Activated T-cell treated with anti-CD3 and anti-CD28 coated beads for 1 hour (primary cell): ENCODE data around the gene TPPP.

Experiments
- DNase-seq: peaks from one replicate; pipeline ENCODE4 v3.0.0-alpha.2; 2020; ENCODE audit warnings: low read depth

Gene TPPP

GRCh38 chr5:677131-678101 lies 15.7 kb downstream of the TPPP start:
- DNase-seq = no peak

GRCh38 chr5:676699-677076 lies 16.5 kb downstream of the TPPP start:
- no peak for DNase-seq

GRCh38 chr5:675871-676698 lies 17.1 kb downstream of the TPPP start:
- DNase-seq = no peak

DNA sequence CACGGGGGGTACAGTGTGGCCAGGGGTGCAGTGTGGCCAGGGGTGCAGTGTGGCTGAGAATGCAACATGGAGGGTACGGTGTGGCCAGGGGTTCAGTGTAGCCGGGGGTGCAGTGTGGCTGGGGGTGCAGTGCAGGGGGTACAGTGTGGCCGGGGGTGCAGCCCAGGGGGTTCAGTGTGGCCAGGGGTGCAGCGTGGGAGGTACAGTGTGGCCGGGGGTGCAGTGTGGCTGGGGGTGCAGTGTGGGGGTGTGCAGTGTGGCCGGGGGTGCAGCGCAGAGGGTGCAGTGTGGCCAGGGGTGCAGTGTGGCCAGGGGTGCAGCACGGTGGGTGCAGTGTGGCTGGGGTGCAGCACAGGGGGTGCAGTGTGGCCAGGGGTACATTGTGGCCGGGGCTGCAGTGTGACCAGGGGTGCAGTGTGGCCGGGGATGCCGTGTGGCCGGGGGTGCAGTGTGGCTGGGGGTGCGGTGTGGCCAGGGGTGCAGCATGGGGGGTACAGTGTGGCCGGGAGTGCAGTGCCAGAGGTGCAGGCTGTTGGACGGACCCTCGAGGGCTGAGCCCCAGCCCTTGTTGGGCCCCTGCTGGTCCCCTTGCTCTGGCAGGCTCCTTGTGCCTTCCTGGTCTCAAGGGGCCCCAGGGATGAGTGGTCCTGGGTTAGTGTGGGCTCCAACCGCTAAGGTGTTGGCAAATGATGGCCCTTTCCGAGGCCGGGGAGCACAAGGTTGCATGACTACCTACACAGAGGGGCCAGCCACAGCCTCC lies 17.9 kb downstream of the TPPP start:
- DNase-seq = no peak

- DNase-seq = no peak
Measured at GRCh38 chr5:674630-675011, 18.5 kb downstream of the TPPP start.

- no peak for DNase-seq
Measured at GRCh38 chr5:673831-674629, 19.1 kb downstream of the TPPP start.

GRCh38 chr5:673161-673830 lies 19.9 kb downstream of the TPPP start:
- no peak for DNase-seq

DNA sequence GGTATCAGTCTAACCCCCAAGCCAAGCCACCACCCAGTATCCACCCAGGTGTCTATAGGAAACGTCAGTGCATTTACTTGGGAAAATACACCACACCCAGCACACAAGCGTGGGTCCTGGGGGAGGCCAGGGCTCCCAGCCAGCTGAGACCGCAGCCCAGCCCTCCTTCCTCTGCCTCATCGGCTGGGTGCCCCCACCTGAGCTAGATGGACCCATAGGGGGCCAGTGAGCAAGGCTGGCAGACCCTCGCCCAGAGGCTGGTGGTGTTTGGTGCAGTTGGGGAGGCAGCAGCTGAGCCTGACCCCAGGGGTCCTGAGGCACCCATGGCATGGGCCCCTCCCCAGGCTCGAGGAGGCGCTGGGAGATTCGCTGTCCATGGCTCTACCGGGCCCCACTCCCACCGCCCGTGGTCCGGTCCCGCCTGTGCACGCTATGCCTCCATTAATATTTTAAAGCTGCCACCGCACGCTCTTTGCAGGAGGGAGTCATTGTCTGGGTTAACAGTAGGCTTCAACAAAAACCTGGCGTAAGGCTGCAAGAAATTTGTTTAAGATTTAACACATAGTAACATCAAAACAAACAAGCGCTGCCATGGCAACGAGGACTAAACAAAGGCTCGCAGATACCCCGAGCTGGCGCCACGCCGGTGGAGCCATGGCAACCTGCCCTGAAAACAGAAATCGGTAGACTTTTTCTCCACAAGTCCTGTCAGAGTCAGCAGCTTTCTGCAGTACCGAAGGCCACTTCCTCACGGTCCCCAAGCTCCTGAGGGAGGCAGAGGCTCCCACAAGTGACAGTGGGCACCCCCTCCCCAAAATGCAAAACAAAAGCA lies 20.6 kb downstream of the TPPP start:
- peak; percentile 64 for DNase-seq

DNA sequence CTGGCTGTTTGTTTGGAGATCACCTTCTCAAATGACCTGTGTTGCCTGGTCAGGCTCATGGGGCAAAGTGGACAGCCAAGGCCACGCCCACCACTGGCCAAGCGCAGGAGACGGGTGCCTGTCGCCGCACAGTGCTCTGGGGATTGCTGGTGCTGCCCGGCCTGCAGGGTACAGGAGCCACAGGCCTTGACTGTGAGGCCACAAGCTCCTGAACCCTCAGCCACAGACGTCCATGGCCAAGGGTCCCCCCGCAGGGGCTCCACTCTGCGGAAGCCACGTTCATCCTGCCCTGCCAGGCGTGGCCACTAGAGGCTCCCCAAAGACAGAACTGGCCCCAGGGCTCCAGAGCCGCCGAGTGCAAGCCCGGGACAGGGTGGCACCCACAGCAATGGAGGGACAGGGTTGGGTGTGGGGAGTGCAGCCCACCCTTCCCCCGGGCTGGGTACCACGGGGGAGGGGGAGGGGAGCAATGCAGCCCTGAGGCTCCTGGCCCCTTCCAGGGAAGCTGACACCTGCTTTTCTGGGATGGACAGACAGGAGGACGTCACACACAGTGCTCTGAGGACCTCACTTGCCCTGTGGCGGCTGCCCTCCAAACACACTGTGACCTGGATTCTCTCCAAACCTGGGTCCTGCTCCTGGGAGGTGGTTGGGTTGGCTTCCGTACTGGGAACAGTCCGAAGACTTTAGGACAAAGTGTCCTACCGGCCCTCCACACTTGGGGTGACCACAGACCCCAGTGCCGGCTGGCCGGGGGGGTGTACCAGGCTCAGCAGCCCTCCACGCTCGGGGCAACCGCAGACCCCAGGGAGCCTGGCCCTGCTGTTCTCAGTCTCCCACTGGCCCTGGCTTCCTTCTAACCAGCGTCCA lies 21.5 kb downstream of the TPPP start:
- DNase-seq = peak; percentile 66

DNA sequence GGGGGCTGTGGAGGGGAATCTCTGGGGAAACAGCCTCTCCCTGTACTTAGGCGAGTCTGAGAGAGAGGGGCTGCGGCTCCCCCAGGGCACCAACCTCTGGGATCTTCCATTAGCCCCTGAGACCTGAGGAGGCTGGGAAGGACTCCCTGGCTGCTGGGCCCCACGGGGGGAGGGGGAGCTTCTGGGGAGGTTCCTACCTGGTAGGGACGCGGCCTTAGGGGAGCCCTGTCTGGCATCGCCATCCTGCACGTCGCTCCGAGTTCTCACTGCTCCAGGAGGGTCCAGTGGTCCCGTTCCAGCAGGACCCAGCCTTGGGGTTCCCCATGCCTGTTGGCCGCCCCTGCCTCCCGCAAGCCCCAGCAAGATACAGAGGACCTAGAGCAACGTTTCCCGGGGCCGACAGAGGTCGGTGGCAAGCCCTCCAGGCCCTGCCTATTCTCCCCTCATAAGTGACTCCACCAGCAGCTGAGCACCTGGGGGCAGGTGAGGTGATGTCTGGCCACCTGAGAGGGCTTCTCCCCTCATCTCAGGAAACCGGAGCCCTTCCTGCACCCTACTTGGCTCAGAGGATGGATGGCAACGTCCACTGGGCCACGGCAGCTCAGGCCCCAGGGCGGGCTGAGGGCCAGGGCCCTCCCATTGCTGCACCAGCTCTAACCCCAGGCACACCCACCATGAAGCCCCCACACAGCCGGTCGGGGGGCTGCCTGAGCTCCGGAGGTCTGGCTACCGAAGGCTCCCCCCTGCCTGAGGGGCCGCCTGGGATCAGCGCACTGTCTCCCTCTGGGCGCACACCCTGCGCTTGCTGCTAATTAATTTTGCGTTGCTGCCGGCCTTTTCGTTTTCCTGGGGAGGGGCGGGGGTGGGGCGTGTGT lies 22.5 kb downstream of the TPPP start:
- no peak for DNase-seq

GRCh38 chr5:669842-670395 lies 23.2 kb downstream of the TPPP start:
- no peak for DNase-seq

DNA sequence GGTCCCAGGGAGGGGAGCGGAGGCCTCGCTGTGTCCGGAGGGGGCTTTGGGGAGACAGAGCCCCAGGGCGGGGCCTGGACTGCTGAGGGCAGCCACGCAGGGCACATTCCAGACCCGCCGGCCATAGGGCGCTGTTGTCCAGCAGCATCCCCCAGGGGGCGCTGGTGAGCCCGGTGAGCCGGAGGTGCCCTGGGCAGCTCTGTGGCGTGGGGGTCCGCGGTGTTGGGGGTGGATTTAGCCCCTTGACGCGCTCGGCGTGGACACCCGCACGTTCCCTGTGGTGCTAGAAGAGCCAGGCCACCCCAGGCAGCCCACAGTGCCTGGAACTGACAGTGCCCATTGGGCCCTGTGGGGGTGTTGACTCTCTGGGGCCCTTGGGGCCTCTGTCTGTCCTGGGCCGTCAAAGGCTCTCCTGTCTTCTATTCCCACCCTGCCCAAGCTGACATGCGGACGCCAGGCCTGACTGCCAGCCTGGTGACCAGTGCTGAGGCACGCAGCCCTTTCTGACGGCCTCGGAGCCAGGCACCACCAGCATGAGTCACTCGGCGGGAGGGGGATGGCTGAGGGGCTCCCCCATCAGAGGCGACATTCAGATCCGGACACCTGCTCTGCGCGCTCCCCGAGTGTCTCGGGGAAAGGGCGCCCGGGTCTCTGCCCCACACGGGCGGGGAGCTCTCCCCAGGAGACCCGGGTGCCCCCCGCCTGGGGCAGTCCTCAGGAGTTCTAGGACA lies 23.9 kb downstream of the TPPP start:
- DNase-seq = peak; percentile 36

DNA sequence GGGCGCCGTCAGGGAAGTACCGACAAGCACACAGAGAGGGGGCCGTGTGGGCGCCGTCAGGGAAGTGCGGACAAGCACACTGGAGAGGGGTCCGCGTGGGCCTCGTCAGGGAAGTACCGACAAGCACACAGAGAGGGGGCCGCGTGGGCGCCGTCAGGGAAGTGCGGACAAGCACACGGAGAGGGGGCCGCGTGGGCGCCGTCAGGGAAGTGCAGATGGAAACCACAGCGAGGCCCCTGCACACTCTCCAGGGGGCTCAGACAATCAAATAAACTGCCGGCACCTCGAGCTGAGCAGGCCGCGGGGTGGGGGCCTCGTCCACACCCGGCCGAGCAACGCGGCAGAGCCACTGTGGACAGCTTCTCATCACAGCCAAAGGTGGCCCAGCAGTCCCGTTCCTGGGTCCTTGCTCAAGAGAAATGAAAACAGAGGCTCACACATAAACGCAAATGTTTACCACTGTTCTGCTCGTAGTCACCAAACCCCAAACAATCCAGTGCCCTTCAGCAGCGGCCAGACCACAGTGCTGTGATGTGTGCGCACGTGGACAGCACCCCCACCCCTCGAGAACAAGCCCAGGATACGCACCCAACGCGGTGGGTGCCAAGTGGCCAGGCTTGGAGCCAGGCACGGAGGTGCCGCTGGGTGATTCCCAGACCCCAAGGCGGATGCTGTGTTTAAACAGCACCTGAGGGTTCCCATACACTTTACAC lies 24.7 kb downstream of the TPPP start:
- no peak for DNase-seq

DNA sequence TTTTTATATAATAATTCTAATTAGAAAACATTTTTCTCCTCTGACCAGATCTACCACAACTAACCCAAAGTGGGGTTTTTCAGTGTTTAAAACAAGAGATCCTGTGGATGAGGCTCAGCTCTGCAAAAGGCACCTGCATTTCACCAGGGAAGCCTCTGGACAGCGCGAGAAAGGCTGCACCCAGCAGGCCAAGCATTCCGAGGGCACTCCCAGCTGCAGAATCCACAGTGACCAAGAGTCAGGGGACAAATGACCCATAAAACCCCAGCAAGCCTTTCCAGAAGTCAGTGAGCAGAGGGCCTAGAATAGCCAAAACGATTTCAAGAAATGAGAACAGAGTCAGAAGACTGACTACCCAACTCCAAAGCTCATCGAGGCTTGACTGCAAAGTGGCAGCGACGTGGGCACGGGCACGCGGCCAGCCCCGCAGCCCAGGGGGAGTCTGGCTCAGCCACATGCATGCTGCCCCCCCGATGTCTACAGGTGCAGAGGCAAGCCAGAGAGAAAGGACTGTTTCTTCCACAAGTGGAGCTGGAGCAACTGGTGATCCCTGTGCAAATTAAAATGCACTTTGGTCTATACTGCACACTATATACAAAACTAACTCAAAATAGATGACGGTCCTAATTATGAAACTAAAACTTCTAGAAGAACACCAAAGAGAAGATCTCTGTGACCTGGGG lies 26.2 kb downstream of the TPPP start:
- DNase-seq = no peak

GRCh38 chr5:665956-666711 lies 27.0 kb downstream of the TPPP start:
- DNase-seq = no peak
